Muscle of leg (tissue), 11 donors: ENCODE measurements around the gene RFPL1. TPM values are rescaled to one million over a fixed set of nuclear protein-coding genes. Genes with fewer than 3 reads are reported as not detected.

ENCODE experiments used
- DNase-seq: peaks from one replicate; pipeline ENCODE4 v3.0.0; 2013
- H3K27ac ChIP-seq: one replicate; pipeline ENCODE4 v1.5.1; 2013; ENCODE audit warnings: mild to moderate bottlenecking, low read length, control low read depth
- H3K27me3 ChIP-seq: one replicate; pipeline ENCODE4 v1.6.1; 2013; ENCODE audit warnings: low read length; ENCODE audit not compliant: control insufficient read depth, insufficient read depth
- H3K36me3 ChIP-seq: one replicate; pipeline ENCODE4 v1.6.1; 2013; ENCODE audit warnings: low read length; ENCODE audit not compliant: control insufficient read depth, insufficient read depth
- H3K4me1 ChIP-seq: one replicate; pipeline ENCODE4 v1.6.1; 2013; ENCODE audit warnings: low read length; ENCODE audit not compliant: control insufficient read depth, insufficient read depth
- H3K4me3 ChIP-seq: one replicate; pipeline ENCODE4 v1.5.1; 2013; ENCODE audit warnings: low read length, control low read depth
- H3K9me3 ChIP-seq: replicated peaks from 2 replicates; pipeline ENCODE4 v1.6.1; 2013; ENCODE audit warnings: low read depth, low read length; ENCODE audit not compliant: control insufficient read depth
- WGBS: methylation state at CpG from one replicate; pipeline ENCODE4 v1.1.5; 2013; ENCODE audit warnings: missing lambda C conversion rate; ENCODE audit not compliant: insufficient coverage; 5-methylcytosine and 5-hydroxymethylcytosine counted together
- polyA plus RNA-seq, 8 donors: library from polyadenylated mRNA; unstranded; fragments of 120-200 nt; gene quantifications; one replicate each; pipeline versions ENCODE4 v1.2.1 to v1.2.3, GENCODE V29; 2013; ENCODE audit warnings: inconsistent platforms in 1 of 8, low replicate concordance in 1 of 8; ENCODE audit not compliant: insufficient read length in 8 of 8, insufficient read depth in 1 of 8
- total RNA-seq: library from RNA; stranded (reverse); fragments of 120-200 nt; gene quantifications from one replicate; pipeline ENCODE4 v1.2.4, GENCODE V29; 2013

The RFPL1 gene
- total and polyA plus RNA-seq, 9 donors = 0.24 to 0.48 (median 0.33) TPM; not detected in 6

DNA sequence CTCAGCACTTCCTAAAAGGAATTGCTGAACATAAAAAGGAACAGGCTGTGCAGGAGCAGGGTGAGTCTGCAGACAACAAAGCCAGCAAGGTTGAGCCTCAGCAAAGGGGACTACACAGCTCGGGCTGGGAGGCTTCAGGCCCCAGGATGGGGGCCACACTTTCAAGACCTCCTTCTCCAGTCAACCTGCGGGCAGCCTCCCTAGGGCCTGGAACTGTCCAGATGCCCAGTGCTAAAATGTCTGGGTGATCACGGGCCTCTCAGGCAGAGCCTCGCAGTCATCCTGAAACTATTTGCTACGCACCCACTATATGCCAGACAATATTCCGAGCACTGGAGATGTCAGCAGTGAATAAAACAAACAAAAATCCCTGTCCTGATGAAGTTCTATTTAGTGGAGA lies 37.7 kb downstream of the RFPL1 start:
- no peaks in the 10 kb centered on the region for H3K9me3 ChIP-seq
- WGBS = 16% methylated on average over 3 of the region's 6 CpGs
- peaks cover 9% of the 10 kb centered on the region for H3K4me1 ChIP-seq
- H3K36me3 ChIP-seq = no peaks in the 10 kb centered on the region
- H3K27ac ChIP-seq = no peak overlapping the region
- no peak overlapping the region for H3K4me3 ChIP-seq
- DNase-seq = no peak
- H3K27me3 ChIP-seq = peaks cover 59% of the 10 kb centered on the region

DNA sequence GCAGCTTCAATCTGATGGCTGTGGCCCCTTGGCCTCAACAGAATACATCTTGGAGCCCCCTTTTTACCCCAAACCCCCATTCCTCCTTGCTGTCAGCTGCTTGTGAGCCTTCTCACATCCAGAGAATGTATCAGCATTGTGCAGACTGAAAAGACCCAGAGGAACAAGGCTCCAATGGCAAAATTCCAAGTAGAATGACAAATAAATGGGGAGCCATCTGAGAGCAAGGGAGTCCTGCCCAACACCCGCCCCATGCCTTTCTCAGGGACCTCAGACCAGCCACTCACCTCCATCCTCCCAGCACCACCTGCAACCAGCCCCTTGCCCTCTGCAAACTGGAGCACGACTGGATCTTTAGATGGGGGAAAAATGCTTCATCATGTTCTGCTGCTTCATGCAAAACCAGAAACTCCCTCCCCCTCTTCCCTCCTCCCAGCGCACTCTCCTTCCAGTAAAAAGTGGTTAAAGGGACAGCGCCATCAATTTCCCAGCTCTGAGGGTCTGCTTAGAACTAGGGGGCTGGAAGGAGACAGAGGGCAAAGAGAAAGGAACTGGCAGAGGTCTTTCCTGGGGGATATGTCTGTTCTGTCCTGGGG lies 39.4 kb downstream of the RFPL1 start:
- DNase-seq = no peak
- H3K27ac ChIP-seq = no peak overlapping the region
- H3K4me3 ChIP-seq = no peak overlapping the region
- WGBS = no CpG with 5 or more reads among the region's 4 CpGs
- H3K36me3 ChIP-seq = no peaks in the 10 kb centered on the region
- H3K4me1 ChIP-seq = peaks cover 17% of the 10 kb centered on the region
- H3K9me3 ChIP-seq = no peaks in the 10 kb centered on the region
- peaks cover 67% of the 10 kb centered on the region for H3K27me3 ChIP-seq

DNA sequence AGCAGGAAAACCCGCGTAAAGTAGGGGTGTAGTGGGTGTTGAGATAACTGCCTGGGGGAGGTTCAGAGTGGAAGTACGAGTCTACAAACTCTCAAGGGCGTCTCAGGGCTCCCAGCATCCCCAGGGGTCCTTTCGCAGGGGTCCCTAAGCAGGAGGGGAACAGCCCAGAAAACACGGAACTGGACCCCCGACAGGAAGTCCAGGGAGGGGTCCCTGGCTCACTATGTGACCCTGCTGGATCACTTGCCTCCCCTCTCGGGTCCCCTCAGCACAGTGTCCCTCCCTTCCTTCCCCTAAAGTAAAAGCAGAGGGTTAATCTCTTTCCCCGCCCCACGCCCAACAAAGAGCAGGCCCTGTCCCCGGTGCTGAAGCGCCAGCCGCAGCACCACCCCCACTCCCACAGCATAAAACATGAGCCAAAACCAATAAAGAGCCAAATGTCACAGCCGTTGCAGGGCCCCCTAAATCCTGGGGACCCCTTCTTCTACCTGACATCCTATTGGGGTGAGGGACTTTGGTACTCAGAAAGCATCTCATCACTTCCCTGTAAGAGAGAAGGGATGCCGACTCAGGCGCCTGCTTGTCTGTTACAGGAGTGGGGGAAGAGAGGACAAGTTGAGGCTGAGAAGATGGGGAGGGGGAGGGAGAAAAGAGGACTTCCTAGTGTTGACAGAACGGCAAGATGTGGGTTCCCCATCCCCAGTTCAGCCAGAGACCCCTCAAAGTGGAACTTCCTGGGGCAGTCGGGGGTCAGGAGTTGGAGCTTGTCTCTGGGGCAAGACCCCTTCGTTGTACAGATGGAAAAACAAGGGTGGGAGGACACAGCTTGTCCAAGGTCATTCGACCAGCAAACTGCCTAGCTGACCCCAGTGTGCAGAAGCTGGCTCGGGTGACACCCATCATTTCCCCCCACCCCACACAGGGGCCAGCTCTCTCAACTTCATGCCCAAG lies 40.2 kb downstream of the RFPL1 start:
- peak; percentile 40 for DNase-seq

DNA sequence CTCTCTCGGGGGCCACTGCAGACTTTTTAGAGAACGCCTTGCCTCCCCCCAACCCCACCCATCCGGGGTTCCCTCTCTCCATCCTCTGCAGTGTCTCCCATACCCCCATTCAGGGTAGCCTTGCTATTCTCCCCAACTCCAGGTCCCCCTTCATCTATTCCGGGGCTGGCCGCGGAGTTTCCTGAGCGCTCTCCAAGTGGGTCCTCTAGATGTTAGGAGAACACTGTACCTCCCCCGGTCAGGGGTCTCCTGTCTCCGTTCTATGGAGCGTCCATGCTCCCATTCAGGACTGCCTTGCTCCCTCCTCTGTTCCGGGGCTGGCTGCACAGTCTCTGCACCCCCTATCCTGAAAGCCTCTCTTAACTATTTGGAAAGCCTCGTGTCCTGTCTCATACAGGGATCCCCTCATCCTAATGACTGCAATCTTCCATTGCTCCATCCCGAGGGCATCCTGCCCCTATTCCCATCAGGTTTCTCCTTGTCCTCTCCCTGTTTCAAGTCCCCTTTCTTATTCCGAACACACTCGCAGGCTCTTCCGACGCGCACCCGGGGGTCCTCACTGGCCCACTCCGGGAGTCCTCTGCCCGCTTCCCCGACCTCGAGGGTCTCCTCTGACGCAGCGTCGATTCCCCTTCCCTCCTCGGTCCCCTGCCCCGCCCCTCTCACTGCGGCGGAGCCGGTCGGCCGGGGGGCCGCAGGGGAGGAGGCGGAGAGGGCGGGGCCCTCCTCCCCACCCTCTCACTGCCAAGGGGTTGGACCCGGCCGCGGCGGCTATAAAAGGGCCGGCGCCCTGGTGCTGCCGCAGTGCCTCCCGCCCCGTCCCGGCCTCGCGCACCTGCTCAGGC lies 41.3 kb downstream of the RFPL1 start, which contains the start of gene NEFH:
Gene NEFH, plus strand, starts transcription at position 802 of the 845 bp plus-strand sequence. CDS start 45 bp downstream, outside the sequence.
- 3% methylated on average over 47 of the region's 48 CpGs for WGBS
- Histone ChIP-seq H3K36me3 (no peaks in the 10 kb centered on the region), H3K27me3 (peaks cover 64% of the 10 kb centered on the region), H3K27ac (no peak within 1 kb of the TSS), H3K9me3 (no peaks in the 10 kb centered on the region), H3K4me1 (peaks cover 17% of the 10 kb centered on the region), H3K4me3 (peak within 1 kb of the TSS; percentile 19)
- no peak for DNase-seq

More for the DNA sequence above, 40.2 kb downstream of the RFPL1 start:
- 5% methylated on average over 13 of the region's 21 CpGs for WGBS
- H3K36me3 ChIP-seq = no peaks in the 10 kb centered on the region
- no peak overlapping the region for H3K27ac ChIP-seq
- H3K9me3 ChIP-seq = no peaks in the 10 kb centered on the region
- peaks cover 17% of the 10 kb centered on the region for H3K4me1 ChIP-seq
- H3K27me3 ChIP-seq = peaks cover 64% of the 10 kb centered on the region
- H3K4me3 ChIP-seq = no peak overlapping the region

DNA sequence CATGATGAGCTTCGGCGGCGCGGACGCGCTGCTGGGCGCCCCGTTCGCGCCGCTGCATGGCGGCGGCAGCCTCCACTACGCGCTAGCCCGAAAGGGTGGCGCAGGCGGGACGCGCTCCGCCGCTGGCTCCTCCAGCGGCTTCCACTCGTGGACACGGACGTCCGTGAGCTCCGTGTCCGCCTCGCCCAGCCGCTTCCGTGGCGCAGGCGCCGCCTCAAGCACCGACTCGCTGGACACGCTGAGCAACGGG lies 41.8 kb downstream of the RFPL1 start:
- Histone ChIP-seq H3K9me3 (no peaks in the 10 kb centered on the region), H3K27ac (no peak overlapping the region), H3K36me3 (no peaks in the 10 kb centered on the region), H3K4me3 (peak overlapping the region; percentile 5), H3K4me1 (peaks cover 17% of the 10 kb centered on the region), H3K27me3 (peaks cover 64% of the 10 kb centered on the region)
- DNase-seq = no peak
- WGBS = 2% methylated on average over 39 of the region's 39 CpGs

DNA sequence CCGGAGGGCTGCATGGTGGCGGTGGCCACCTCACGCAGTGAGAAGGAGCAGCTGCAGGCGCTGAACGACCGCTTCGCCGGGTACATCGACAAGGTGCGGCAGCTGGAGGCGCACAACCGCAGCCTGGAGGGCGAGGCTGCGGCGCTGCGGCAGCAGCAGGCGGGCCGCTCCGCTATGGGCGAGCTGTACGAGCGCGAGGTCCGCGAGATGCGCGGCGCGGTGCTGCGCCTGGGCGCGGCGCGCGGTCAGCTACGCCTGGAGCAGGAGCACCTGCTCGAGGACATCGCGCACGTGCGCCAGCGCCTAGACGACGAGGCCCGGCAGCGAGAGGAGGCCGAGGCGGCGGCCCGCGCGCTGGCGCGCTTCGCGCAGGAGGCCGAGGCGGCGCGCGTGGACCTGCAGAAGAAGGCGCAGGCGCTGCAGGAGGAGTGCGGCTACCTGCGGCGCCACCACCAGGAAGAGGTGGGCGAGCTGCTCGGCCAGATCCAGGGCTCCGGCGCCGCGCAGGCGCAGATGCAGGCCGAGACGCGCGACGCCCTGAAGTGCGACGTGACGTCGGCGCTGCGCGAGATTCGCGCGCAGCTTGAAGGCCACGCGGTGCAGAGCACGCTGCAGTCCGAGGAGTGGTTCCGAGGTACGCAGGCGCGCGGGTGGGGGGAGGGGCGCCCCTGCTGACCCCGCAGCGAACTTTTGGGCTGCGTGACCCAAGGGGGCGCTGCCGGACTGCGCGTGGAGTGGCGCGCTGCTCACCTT lies 42.3 kb downstream of the RFPL1 start:
- no peaks in the 10 kb centered on the region for H3K36me3 ChIP-seq

DNA sequence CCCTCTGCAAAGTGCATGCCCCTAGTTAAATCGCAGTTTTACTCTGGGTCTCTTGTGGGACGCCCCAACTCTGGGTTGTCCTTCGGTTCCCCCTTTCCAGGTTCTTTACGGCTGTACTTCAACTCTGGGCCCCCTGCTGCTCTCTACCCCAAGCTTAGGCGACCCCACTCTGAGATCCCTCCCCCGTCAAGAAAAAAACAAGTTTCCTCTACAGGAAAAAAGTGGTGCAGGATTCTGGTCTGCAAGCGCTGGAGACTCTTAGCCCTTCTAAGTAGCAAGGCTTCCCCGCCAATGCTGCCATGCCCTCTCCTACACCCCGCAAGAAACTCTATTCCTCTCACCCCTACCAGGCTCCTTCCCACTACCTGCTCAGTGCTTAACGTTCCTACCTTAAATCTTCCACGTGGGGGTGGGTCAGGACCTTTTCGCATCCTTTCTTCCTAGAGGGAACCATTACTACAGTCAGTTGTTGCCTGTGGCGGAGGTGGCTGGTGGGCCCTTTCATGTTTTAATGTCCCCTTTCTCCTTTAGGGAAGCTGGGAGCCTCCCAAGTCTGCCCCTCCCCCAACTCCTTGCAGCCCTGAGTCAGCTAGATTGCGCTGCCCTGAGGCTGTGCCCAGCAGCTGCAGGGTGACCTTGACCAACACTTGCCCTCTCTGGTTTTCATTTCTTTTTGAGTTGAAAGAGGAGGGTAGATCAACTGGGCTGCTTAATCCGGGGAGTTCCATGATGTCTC lies 43.0 kb downstream of the RFPL1 start:
- DNase-seq = peak; percentile 27

More for the DNA sequence above, 42.3 kb downstream of the RFPL1 start:
- Histone ChIP-seq H3K4me1 (peaks cover 17% of the 10 kb centered on the region), H3K27ac (no peak overlapping the region), H3K27me3 (peaks cover 64% of the 10 kb centered on the region), H3K4me3 (peak overlapping the region; percentile 19), H3K9me3 (no peaks in the 10 kb centered on the region)
- WGBS = 1% methylated on average over 106 of the region's 107 CpGs
- DNase-seq = peak; percentile 84

DNA sequence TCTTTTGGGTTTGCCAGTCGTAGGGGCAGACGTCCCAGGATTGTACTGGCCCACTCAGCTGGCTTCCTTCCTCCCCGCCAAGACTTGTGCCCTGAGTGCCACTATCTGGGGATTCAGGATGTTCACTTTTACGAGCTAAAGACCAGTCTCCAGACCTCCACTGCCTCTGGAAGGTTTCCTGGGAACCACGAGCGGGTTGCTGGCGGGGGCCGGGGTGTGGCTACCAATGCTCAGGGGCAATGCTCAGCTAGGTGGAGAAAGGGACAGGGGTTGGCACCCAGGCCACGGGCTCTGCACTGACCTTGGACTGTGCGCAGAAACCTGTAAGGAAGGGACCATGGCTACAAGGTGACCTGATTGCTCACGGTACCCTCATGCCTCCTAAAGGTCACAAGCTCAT lies 43.9 kb downstream of the RFPL1 start:
- Histone ChIP-seq H3K4me1 (peaks cover 17% of the 10 kb centered on the region), H3K36me3 (no peaks in the 10 kb centered on the region), H3K27me3 (peaks cover 55% of the 10 kb centered on the region), H3K27ac (no peak overlapping the region), H3K9me3 (no peaks in the 10 kb centered on the region), H3K4me3 (no peak overlapping the region)
- 61% methylated on average over 9 of the region's 11 CpGs for WGBS
- no peak for DNase-seq

More for the DNA sequence above, 43.0 kb downstream of the RFPL1 start:
- peak overlapping the region; percentile 19 for H3K4me3 ChIP-seq
- H3K27me3 ChIP-seq = peaks cover 61% of the 10 kb centered on the region
- no peaks in the 10 kb centered on the region for H3K36me3 ChIP-seq
- no peak overlapping the region for H3K27ac ChIP-seq
- peaks cover 17% of the 10 kb centered on the region for H3K4me1 ChIP-seq
- 4% methylated on average over 13 of the region's 15 CpGs for WGBS
- no peaks in the 10 kb centered on the region for H3K9me3 ChIP-seq

DNA sequence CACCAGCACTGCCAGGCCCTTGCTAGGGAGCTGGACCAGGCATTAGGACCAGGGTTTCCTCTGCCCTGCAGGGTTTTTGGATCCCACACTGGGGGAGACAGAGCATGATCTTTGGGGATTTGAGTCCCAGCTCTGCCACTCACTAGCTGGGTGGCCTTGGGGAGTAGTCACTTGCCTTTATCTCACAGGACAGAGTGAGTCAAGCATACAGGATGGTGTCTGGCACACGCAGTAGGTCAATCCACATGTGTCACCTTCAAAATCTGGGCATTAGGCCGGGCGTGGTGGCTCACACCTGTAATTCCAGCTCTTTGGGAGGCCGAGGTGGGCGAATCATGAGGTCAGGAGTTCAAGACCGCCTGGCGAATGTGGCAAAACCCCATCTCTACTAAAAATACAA lies 44.3 kb downstream of the RFPL1 start:
- no peak for DNase-seq
- Histone ChIP-seq H3K27me3 (peaks cover 51% of the 10 kb centered on the region), H3K4me1 (peaks cover 17% of the 10 kb centered on the region), H3K36me3 (no peaks in the 10 kb centered on the region), H3K27ac (no peak overlapping the region), H3K9me3 (no peaks in the 10 kb centered on the region), H3K4me3 (no peak overlapping the region)
- WGBS = 100% methylated on average over 3 of the region's 7 CpGs
